Subcutaneous preadipocyte (primary cell): Measurements from ENCODE around the gene GSPT2. TPM values are rescaled to one million over a fixed set of nuclear protein-coding genes. Genes with fewer than 3 reads are reported as not detected.

Experiments
- total RNA-seq: library from RNA; depleted of rRNA; stranded (reverse); fragments of >200 nt; gene quantifications from 2 replicates; pipeline ENCODE4 v1.2.3, GENCODE V29; 2012

GSPT2 gene
- 6.2 and 6.8 TPM in 2 replicates for total RNA-seq

GRCh38 chrX:51743179-51743957, at the start of gene GSPT2:
Gene GSPT2, plus strand, starts transcription at chrX:51743442. Its CDS starts 185 bp downstream, at chrX:51743627.

GRCh38 chrX:51710277-51711164, 32.7 kb upstream of the GSPT2 start, which contains the start of gene CENPVL1:
Gene CENPVL1, plus strand, starts transcription at chrX:51710512. Its CDS starts 0 bp downstream, at chrX:51710512.

Other genes with a start within 250 kb of the GSPT2 start
- 10.3 and 12.1 TPM in 2 replicates for gene NUDT11, start 246.8 kb upstream of the GSPT2 start, total RNA-seq
- not detected in 2 replicates for gene CENPVL3, start 124.5 kb upstream of the GSPT2 start, total RNA-seq
- gene CENPVL2, start 60.6 kb upstream of the GSPT2 start, total RNA-seq, result under 0.01 TPM in 1 of 2 replicates, not detected in the other
- gene CENPVL1, start 32.9 kb upstream of the GSPT2 start, total RNA-seq, result under 0.01 TPM in 1 of 2 replicates, not detected in the other
- 132 and 169 TPM in 2 replicates for gene MAGED1, start 150.2 kb downstream of the GSPT2 start, total RNA-seq